DOHH2 (cell line): ENCODE data around the gene SNTB2.

Experiments
- H3F3A ChIP-seq: fragments of 200-600 bp; sonication (generic), shearing (Covaris generic); 2 replicates; pipeline ENCODE4 v1.6.0; 2016; ENCODE audit warnings: antibody characterized with exemption, mild to moderate bottlenecking; ENCODE audit not compliant: control insufficient read depth, insufficient read depth
- H3K27ac ChIP-seq: fragments of 200-600 bp; sonication (generic); 2 replicates; pipeline ENCODE4 v1.5.1; 2014; ENCODE audit warnings: low read depth, mild to moderate bottlenecking, low read length, moderate library complexity
- H3K27me3 ChIP-seq: fragments of 200-600 bp; sonication (generic); 2 replicates; pipeline ENCODE4 v1.6.1; 2014; ENCODE audit warnings: mild to moderate bottlenecking, low read length, mixed read lengths; ENCODE audit not compliant: control insufficient read depth
- H3K36me3 ChIP-seq: fragments of 200-600 bp; sonication (generic); 2 replicates; pipeline ENCODE4 v1.6.1; 2014; ENCODE audit warnings: mild to moderate bottlenecking, low read length, moderate library complexity, mixed read lengths; ENCODE audit not compliant: control insufficient read depth
- H3K4me1 ChIP-seq: fragments of 200-600 bp; sonication (generic); 2 replicates; pipeline ENCODE4 v1.6.1; 2014; ENCODE audit warnings: mild to moderate bottlenecking, low read length, mixed read lengths; ENCODE audit not compliant: control insufficient read depth
- H3K4me2 ChIP-seq: fragments of 200-600 bp; sonication (generic); 2 replicates; pipeline ENCODE4 v1.6.0; 2014; ENCODE audit warnings: mild to moderate bottlenecking, low read length, moderate library complexity
- H3K4me3 ChIP-seq: fragments of 200-600 bp; sonication (generic); 2 replicates; pipeline ENCODE4 v1.5.1; 2014; ENCODE audit warnings: mild to moderate bottlenecking, low read length, mixed read lengths
- H3K79me2 ChIP-seq: fragments of 200-600 bp; sonication (generic); 2 replicates; pipeline ENCODE4 v1.6.1; 2014; ENCODE audit warnings: mild to moderate bottlenecking, low read length, mixed read lengths; ENCODE audit not compliant: control insufficient read depth
- H3K9me2 ChIP-seq: fragments of 200-600 bp; sonication (generic); replicated peaks from 2 replicates; pipeline ENCODE4 v1.6.1; 2014; ENCODE audit warnings: mild to moderate bottlenecking, low read length, mixed read lengths; ENCODE audit not compliant: control insufficient read depth
- H3K9me3 ChIP-seq: fragments of 200-600 bp; sonication (generic); 2 replicates; pipeline ENCODE4 v1.6.1; 2014; ENCODE audit warnings: antibody characterized with exemption, low read length, mixed read lengths; ENCODE audit not compliant: control insufficient read depth, insufficient read depth
- H4K20me1 ChIP-seq: fragments of 200-600 bp; sonication (generic); 2 replicates; pipeline ENCODE4 v1.6.0; 2014; ENCODE audit warnings: low read depth, mild to moderate bottlenecking, antibody characterized with exemption, low read length, moderate library complexity; ENCODE audit not compliant: control insufficient read depth, insufficient read depth
- CTCF ChIP-seq: fragments of 200-600 bp; sonication (generic); IDR thresholded peaks from one replicate; pipeline ENCODE4 v1.5.1; 2014; ENCODE audit warnings: antibody characterized with exemption, mild to moderate bottlenecking, low read depth, low read length; ENCODE audit not compliant: poor library complexity, severe bottlenecking
- EZH2phosphoT487 ChIP-seq: fragments of 200-600 bp; sonication (generic); IDR thresholded peaks from 2 replicates; pipeline ENCODE4 v1.6.1; 2017; ENCODE audit warnings: borderline replicate concordance, mild to moderate bottlenecking, antibody characterized with exemption, low read length, moderate library complexity, mixed read lengths

The SNTB2 gene

GRCh38 chr16:69243479-69243878 lies 56.5 kb downstream of the SNTB2 start:
- Histone ChIP-seq H4K20me1 (no peaks in the 10 kb centered on the region), H3K9me2 (no peaks in the 10 kb centered on the region), H3K36me3 (peaks cover 9% of the 10 kb centered on the region), H3K9me3 (no peaks in the 10 kb centered on the region), H3K4me2 (no peak overlapping the region), H3K27ac (no peak overlapping the region), H3K79me2 (no peaks in the 10 kb centered on the region), H3K27me3 (no peaks in the 10 kb centered on the region), H3K4me1 (no peaks in the 10 kb centered on the region), H3K4me3 (no peak overlapping the region), H3F3A (no peaks in the 10 kb centered on the region)
- TF ChIP-seq CTCF, result no peak
- TF ChIP-seq EZH2phosphoT487, result no peak

GRCh38 chr16:69244336-69244735 lies 57.4 kb downstream of the SNTB2 start:
- H3K9me2 ChIP-seq, result no peaks in the 10 kb centered on the region
- no peak overlapping the region for H3K4me2 ChIP-seq
- TF ChIP-seq CTCF (no peak), EZH2phosphoT487 (no peak)
- H4K20me1 ChIP-seq, result no peaks in the 10 kb centered on the region
- H3K27me3 ChIP-seq, result no peaks in the 10 kb centered on the region
- H3K4me1 ChIP-seq, result no peaks in the 10 kb centered on the region
- peaks cover 10% of the 10 kb centered on the region for H3K36me3 ChIP-seq
- H3K27ac ChIP-seq, result no peak overlapping the region
- no peaks in the 10 kb centered on the region for H3K9me3 ChIP-seq
- H3K79me2 ChIP-seq, result no peaks in the 10 kb centered on the region
- no peaks in the 10 kb centered on the region for H3F3A ChIP-seq
- no peak overlapping the region for H3K4me3 ChIP-seq

DNA sequence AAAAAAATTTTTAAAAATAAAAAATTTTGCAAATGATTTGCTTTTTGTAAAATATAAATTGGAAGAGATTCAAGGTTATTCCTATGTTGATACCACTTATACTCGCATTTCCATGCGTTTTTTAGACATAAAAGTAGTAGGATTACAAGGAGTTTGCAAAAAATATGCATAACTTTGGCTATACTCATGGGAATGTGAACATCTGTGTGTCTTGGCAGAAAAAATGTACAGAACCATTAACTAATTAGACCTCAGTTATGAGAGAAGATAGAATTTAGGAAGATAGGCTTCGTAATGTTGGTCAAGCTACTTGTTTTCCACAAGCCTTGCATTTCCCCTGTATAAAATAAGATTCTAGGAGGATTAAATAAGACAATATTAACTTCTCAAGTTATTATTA lies 63.1 kb downstream of the SNTB2 start:
- Histone ChIP-seq H4K20me1 (no peaks in the 10 kb centered on the region), H3K36me3 (peaks cover 12% of the 10 kb centered on the region), H3K27me3 (no peaks in the 10 kb centered on the region), H3K79me2 (no peaks in the 10 kb centered on the region), H3K9me2 (no peaks in the 10 kb centered on the region), H3K4me3 (no peak overlapping the region), H3F3A (no peaks in the 10 kb centered on the region; the same call in 1 of the 2 replicates), H3K27ac (no peak overlapping the region), H3K4me1 (no peaks in the 10 kb centered on the region), H3K9me3 (no peaks in the 10 kb centered on the region), H3K4me2 (no peak overlapping the region)
- TF ChIP-seq CTCF, result no peak
- no peak for TF ChIP-seq EZH2phosphoT487
